Neural progenitor cell (in vitro differentiated cells): ENCODE measurements around the gene FRMPD2. TPM values are rescaled to one million over a fixed set of nuclear protein-coding genes. Genes with fewer than 3 reads are reported as not detected.

Source experiments
- DNase-seq: peaks from one replicate; pipeline ENCODE4 v3.0.0-alpha.2; 2016; ENCODE audit warnings: low spot score
- H2AFZ ChIP-seq: fragments of 200-600 bp; sonication (generic); replicated peaks from 2 replicates; pipeline ENCODE4 v1.6.1; 2016; ENCODE audit warnings: antibody characterized with exemption
- H3F3A ChIP-seq: fragments of 200-600 bp; sonication (generic); 2 replicates; pipeline ENCODE4 v1.6.1; 2016; ENCODE audit warnings: antibody characterized with exemption, low read depth
- H3K27ac ChIP-seq: fragments of 200-600 bp; sonication (generic); 2 replicates; pipeline ENCODE4 v1.5.1; 2016; ENCODE audit warnings: mild to moderate bottlenecking
- H3K27me3 ChIP-seq: fragments of 200-600 bp; sonication (generic); 2 replicates; pipeline ENCODE4 v1.6.1; 2016; ENCODE audit warnings: mild to moderate bottlenecking, moderate library complexity
- H3K36me3 ChIP-seq: fragments of 200-600 bp; sonication (generic); 2 replicates; pipeline ENCODE4 v1.5.1; 2016
- H3K4me1 ChIP-seq: fragments of 200-600 bp; sonication (generic); 2 replicates; pipeline ENCODE4 v1.6.1; 2016; ENCODE audit warnings: mixed run types
- H3K4me2 ChIP-seq: fragments of 200-600 bp; sonication (generic); 2 replicates; pipeline ENCODE4 v1.6.1; 2016
- H3K4me3 ChIP-seq: fragments of 200-600 bp; sonication (generic); 2 replicates; pipeline ENCODE4 v1.5.1; 2016
- H3K79me2 ChIP-seq: fragments of 200-600 bp; sonication (generic); 2 replicates; pipeline ENCODE4 v1.6.1; 2016; ENCODE audit warnings: low read depth
- H3K9ac ChIP-seq: fragments of 200-600 bp; sonication (generic); 2 replicates; pipeline ENCODE4 v1.6.1; 2016
- H3K9me3 ChIP-seq: fragments of 200-600 bp; sonication (generic); 2 replicates; pipeline ENCODE4 v1.5.1; 2016; ENCODE audit warnings: low read depth
- H4K20me1 ChIP-seq: fragments of 200-600 bp; sonication (generic); 2 replicates; pipeline ENCODE4 v1.6.1; 2016; ENCODE audit warnings: low read depth
- H3K27ac Mint-ChIP-seq: 3 replicates; pipeline ENCODE4 v1.8.0; 2021; ENCODE audit warnings: mixed read lengths
- H3K27me3 Mint-ChIP-seq: 2 replicates; pipeline ENCODE4 v1.8.0; 2022; ENCODE audit warnings: low read depth, mild to moderate bottlenecking, inconsistent platforms, moderate library complexity, mixed read lengths; ENCODE audit not compliant: insufficient read depth
- H3K36me3 Mint-ChIP-seq: 3 replicates; pipeline ENCODE4 v1.8.0; 2021; ENCODE audit warnings: mixed read lengths
- H3K4me1 Mint-ChIP-seq: 3 replicates; pipeline ENCODE4 v1.8.0; 2021; ENCODE audit warnings: mixed read lengths
- H3K4me3 Mint-ChIP-seq: 3 replicates; pipeline ENCODE4 v1.8.0; 2021; ENCODE audit warnings: mild to moderate bottlenecking, moderate library complexity, mixed read lengths
- H3K9me3 Mint-ChIP-seq: 3 replicates; pipeline ENCODE4 v1.8.0; 2020; ENCODE audit warnings: mixed read lengths
- CTCF ChIP-seq: fragments of 200-600 bp; sonication (generic); IDR thresholded peaks from 2 replicates; pipeline ENCODE4 v1.5.1; 2017; ENCODE audit warnings: antibody characterized with exemption, mild to moderate bottlenecking
- EZH2 ChIP-seq: fragments of 200-600 bp; sonication (generic); IDR thresholded peaks from 2 replicates; pipeline ENCODE4 v1.6.1; 2017; ENCODE audit warnings: antibody characterized with exemption, mild to moderate bottlenecking, moderate library complexity
- EZH2phosphoT487 ChIP-seq: fragments of 200-600 bp; sonication (generic); IDR thresholded peaks from 2 replicates; pipeline ENCODE4 v1.6.1; 2017; ENCODE audit warnings: antibody characterized with exemption
- total RNA-seq: library from RNA; depleted of rRNA; stranded (reverse); fragments of >200 nt; gene quantifications from 2 replicates; pipeline ENCODE4 v1.2.3, GENCODE V29; 2015; ENCODE audit warnings: low replicate concordance

Gene FRMPD2
- total RNA-seq, 1 donor from 2014 or later: not detected

DNA sequence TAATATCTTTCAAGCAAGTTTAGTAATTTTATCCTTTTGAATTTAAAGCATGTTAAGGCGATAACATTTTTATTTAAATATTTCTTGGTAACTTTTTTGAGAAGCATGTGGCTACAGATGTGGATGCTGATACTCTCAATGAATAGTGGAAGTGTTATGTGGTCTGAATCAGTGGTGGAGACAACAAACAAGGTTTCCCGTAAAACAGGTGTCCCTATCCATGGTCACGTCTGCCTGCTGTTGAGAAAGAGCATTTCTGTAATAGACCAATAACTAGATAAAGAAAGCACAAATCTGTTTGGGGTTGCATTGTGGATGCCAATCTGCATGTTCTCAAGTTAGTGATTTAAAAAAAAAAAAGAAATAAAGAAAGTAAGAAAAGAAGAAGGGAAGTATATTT, 18.1 kb upstream of the FRMPD2 start:
- Mint-ChIP-seq H3K27ac (no peak overlapping the region), H3K36me3 (no peaks in the 10 kb centered on the region), H3K27me3 (peaks cover 16% of the 10 kb centered on the region), H3K9me3 (no peaks in the 10 kb centered on the region), H3K4me1 (peaks cover 9% of the 10 kb centered on the region), H3K4me3 (no peak overlapping the region)
- no peaks in the 10 kb centered on the region for H3F3A ChIP-seq
- no peaks in the 10 kb centered on the region for H3K36me3 ChIP-seq
- no peak overlapping the region for H2AFZ ChIP-seq
- H3K27ac ChIP-seq: no peak overlapping the region
- no peaks in the 10 kb centered on the region for H3K27me3 ChIP-seq
- H3K79me2 ChIP-seq: no peaks in the 10 kb centered on the region
- H3K4me1 ChIP-seq: no peaks in the 10 kb centered on the region
- H3K4me2 ChIP-seq: no peak overlapping the region
- TF ChIP-seq CTCF (no peak), EZH2phosphoT487 (no peak), EZH2 (no peak)
- no peaks in the 10 kb centered on the region for H4K20me1 ChIP-seq
- H3K9me3 ChIP-seq: no peaks in the 10 kb centered on the region
- no peak overlapping the region for H3K4me3 ChIP-seq
- no peak for DNase-seq
- no peak overlapping the region for H3K9ac ChIP-seq

- Histone ChIP-seq H3K79me2 (no peaks in the 10 kb centered on the region), H3K4me3 (no peak overlapping the region), H4K20me1 (no peaks in the 10 kb centered on the region), H3K36me3 (no peaks in the 10 kb centered on the region), H3K4me1 (no peaks in the 10 kb centered on the region), H3K27ac (no peak overlapping the region), H2AFZ (no peak overlapping the region), H3K4me2 (no peak overlapping the region), H3K9me3 (no peaks in the 10 kb centered on the region), H3K27me3 (no peaks in the 10 kb centered on the region), H3F3A (no peaks in the 10 kb centered on the region), H3K9ac (no peak overlapping the region)
- no peak overlapping the region for H3K27ac Mint-ChIP-seq
- no peak overlapping the region for H3K4me3 Mint-ChIP-seq
- H3K27me3 Mint-ChIP-seq: peaks cover 19% of the 10 kb centered on the region
- no peaks in the 10 kb centered on the region for H3K9me3 Mint-ChIP-seq
- DNase-seq: no peak
- peaks cover 9% of the 10 kb centered on the region for H3K4me1 Mint-ChIP-seq
- TF ChIP-seq EZH2 (no peak), EZH2phosphoT487 (no peak)
- H3K36me3 Mint-ChIP-seq: no peaks in the 10 kb centered on the region
These were observed 16.7 kb upstream of the FRMPD2 start for GRCh38 chr10:48291190-48291589.

- H3K27me3 ChIP-seq: no peaks in the 10 kb centered on the region
- H3K36me3 ChIP-seq: no peaks in the 10 kb centered on the region
- H3K27ac ChIP-seq: no peak overlapping the region
- no peaks in the 10 kb centered on the region for H3K4me1 ChIP-seq
- H3K36me3 Mint-ChIP-seq: no peaks in the 10 kb centered on the region
- no peak for DNase-seq
- H3K4me2 ChIP-seq: no peak overlapping the region
- H3K4me3 Mint-ChIP-seq: no peak overlapping the region
- H3K4me1 Mint-ChIP-seq: peaks cover 9% of the 10 kb centered on the region
- no peak overlapping the region for H2AFZ ChIP-seq
- no peak overlapping the region for H3K9ac ChIP-seq
- H3K27me3 Mint-ChIP-seq: peaks cover 19% of the 10 kb centered on the region
- no peak overlapping the region for H3K4me3 ChIP-seq
- TF ChIP-seq CTCF (no peak), EZH2 (no peak), EZH2phosphoT487 (no peak)
- no peaks in the 10 kb centered on the region for H3F3A ChIP-seq
- no peaks in the 10 kb centered on the region for H4K20me1 ChIP-seq
- no peaks in the 10 kb centered on the region for H3K9me3 Mint-ChIP-seq
- no peak overlapping the region for H3K27ac Mint-ChIP-seq
- no peaks in the 10 kb centered on the region for H3K9me3 ChIP-seq
- H3K79me2 ChIP-seq: no peaks in the 10 kb centered on the region
These were observed 15.8 kb upstream of the FRMPD2 start for GRCh38 chr10:48290286-48290685.

- Histone ChIP-seq H3K4me1 (no peaks in the 10 kb centered on the region), H3F3A (no peaks in the 10 kb centered on the region), H3K27me3 (no peaks in the 10 kb centered on the region), H3K4me2 (no peak overlapping the region), H3K9ac (no peak overlapping the region), H3K4me3 (no peak overlapping the region), H3K9me3 (no peaks in the 10 kb centered on the region), H3K27ac (no peak overlapping the region), H4K20me1 (no peaks in the 10 kb centered on the region), H3K79me2 (no peaks in the 10 kb centered on the region), H2AFZ (peak overlapping the region; percentile 4), H3K36me3 (no peaks in the 10 kb centered on the region)
- H3K4me3 Mint-ChIP-seq: no peak overlapping the region
- TF ChIP-seq CTCF (peak; percentile 84), EZH2phosphoT487 (no peak)
- peaks cover 4% of the 10 kb centered on the region for H3K9me3 Mint-ChIP-seq
- peaks cover 19% of the 10 kb centered on the region for H3K27me3 Mint-ChIP-seq
- H3K36me3 Mint-ChIP-seq: no peaks in the 10 kb centered on the region
- no peak overlapping the region for H3K27ac Mint-ChIP-seq
- DNase-seq: peak; percentile 85
- peaks cover 9% of the 10 kb centered on the region for H3K4me1 Mint-ChIP-seq
These were observed 15.2 kb upstream of the FRMPD2 start for GRCh38 chr10:48289501-48290238.
